HepG2 (cell line): ENCODE measurements around the gene PSMD1. TPM values are rescaled to one million over a fixed set of nuclear protein-coding genes. Genes with fewer than 3 reads are reported as not detected.

ENCODE experiments used
- HES4 ChIP-seq: sonication (generic); formaldehyde crosslinking; IDR thresholded peaks from 2 replicates; pipeline ENCODE4 v1.9.0; 2021; ENCODE audit warnings: mild to moderate bottlenecking, missing genetic modification reagents, borderline replicate concordance
- MAFK ChIP-seq, 2 experiments: IDR thresholded peaks in 1 of 2; conservative IDR thresholded peaks in 1 of 2; 2 replicates each; pipeline ENCODE4 v1.6.1; 2011; ENCODE audit warnings: improper control_type of control experiment in 2 of 2, low read length in 2 of 2
- RAD21 ChIP-seq: fragments of 450-650 bp; formaldehyde crosslinking; IDR thresholded peaks from 2 replicates; pipeline ENCODE4 v1.5.0; 2020; ENCODE audit warnings: mild to moderate bottlenecking
- SIN3A ChIP-seq: IDR thresholded peaks from 2 replicates; pipeline ENCODE4 v1.6.1; 2011; ENCODE audit warnings: low read depth, mild to moderate bottlenecking, control low read depth, low read length, borderline replicate concordance
- TSC22D2 ChIP-seq: sonication (generic); formaldehyde crosslinking; IDR thresholded peaks from 2 replicates; pipeline ENCODE4 v1.5.1; 2020; ENCODE audit warnings: missing genetic modification reagents, mild to moderate bottlenecking, borderline replicate concordance
- ZNF124 ChIP-seq: sonication (generic); formaldehyde crosslinking; IDR thresholded peaks from 2 replicates; pipeline ENCODE4 v1.4.0; 2020; ENCODE audit warnings: missing genetic modification reagents
- ZNF143 ChIP-seq: sonication (generic); formaldehyde crosslinking; IDR thresholded peaks from 2 replicates; pipeline ENCODE4 v1.4.0; 2020; ENCODE audit warnings: missing genetic modification reagents
- ZNF569 ChIP-seq: sonication (generic); formaldehyde crosslinking; IDR thresholded peaks from 2 replicates; pipeline ENCODE4 v1.5.0; 2020; ENCODE audit warnings: mild to moderate bottlenecking, missing genetic modification reagents, moderate library complexity, borderline replicate concordance
- ZNF598 ChIP-seq: sonication (generic); formaldehyde crosslinking; IDR thresholded peaks from 2 replicates; pipeline ENCODE4 v1.5.1; 2020; ENCODE audit warnings: mild to moderate bottlenecking, missing genetic modification reagents, borderline replicate concordance
- ZNF644 ChIP-seq: IDR thresholded peaks from 2 replicates; pipeline ENCODE4 v1.6.1; 2016; ENCODE audit warnings: low read depth
- ZNF75D ChIP-seq: sonication (generic); formaldehyde crosslinking; IDR thresholded peaks from 2 replicates; pipeline ENCODE4 v1.8.1; 2023; ENCODE audit warnings: missing genetic modification reagents, mild to moderate bottlenecking, borderline replicate concordance
- ZSCAN22 ChIP-seq: sonication (generic); formaldehyde crosslinking; IDR thresholded peaks from 2 replicates; pipeline ENCODE4 v1.4.0; 2020; ENCODE audit warnings: mild to moderate bottlenecking, missing genetic modification reagents
- polyA plus RNA-seq, 8 experiments: library from polyadenylated mRNA; depleted of rRNA in 3 of 8; stranded (reverse) in 7 of 8; unstranded in 1 of 8; fragments of >200 nt; fragmentation: Illumina TruSeq in 4 of 8; extraction: Trizol in 4 of 8; gene quantifications; 2 replicates each; pipeline versions ENCODE4 v1.2.1 to v1.2.3, GENCODE V29; 2011 to 2016; ENCODE audit warnings: low read depth in 4 of 8, missing spikeins in 1 of 8, mixed read lengths in 1 of 8; ENCODE audit not compliant: insufficient read depth in 1 of 8
- total RNA-seq, 5 experiments: library from RNA; depleted of rRNA; stranded (reverse); fragments of >200 nt; fragmentation: Illumina TruSeq; extraction: Trizol; gene quantifications; 2 replicates each; pipeline ENCODE4 v1.2.3, GENCODE V29; 2016; ENCODE audit warnings: low read depth in 1 of 5
- TF ChIP-seq, protein P1 (sequence below): IDR thresholded peaks from 2 replicates; pipeline ENCODE4 v1.6.1; 2016; ENCODE audit warnings: missing biosample characterization, missing genetic modification reagents, low read depth
- TF ChIP-seq, protein P2 (sequence below): IDR thresholded peaks from 2 replicates; pipeline ENCODE4 v1.6.1; 2016; ENCODE audit warnings: missing compliant biosample characterization, missing genetic modification reagents, borderline replicate concordance
- TF ChIP-seq, protein P3 (sequence below): sonication (generic); formaldehyde crosslinking; conservative IDR thresholded peaks from 2 replicates; pipeline ENCODE4 v1.4.0; 2020; ENCODE audit warnings: mild to moderate bottlenecking, missing genetic modification reagents, moderate library complexity
- TF ChIP-seq, protein P4 (sequence below): sonication (generic); formaldehyde crosslinking; IDR thresholded peaks from 2 replicates; pipeline ENCODE4 v1.4.0; 2020; ENCODE audit warnings: mild to moderate bottlenecking, missing genetic modification reagents, borderline replicate concordance
- TF ChIP-seq, protein P5 (sequence below): sonication (generic); formaldehyde crosslinking; IDR thresholded peaks from 2 replicates; pipeline ENCODE4 v1.4.0; 2020; ENCODE audit warnings: mild to moderate bottlenecking, missing genetic modification reagents
- TF ChIP-seq, protein P6 (sequence below): sonication (generic); formaldehyde crosslinking; IDR thresholded peaks from 2 replicates; pipeline ENCODE4 v1.8.1; 2023; ENCODE audit warnings: missing genetic modification reagents, inconsistent platforms, borderline replicate concordance

The PSMD1 gene
- total and polyA plus RNA-seq, 2 of the 13 experiments (the other 11 are each of a cell fraction or from before 2014, with no cell fraction given): 136 to 191 TPM

DNA sequence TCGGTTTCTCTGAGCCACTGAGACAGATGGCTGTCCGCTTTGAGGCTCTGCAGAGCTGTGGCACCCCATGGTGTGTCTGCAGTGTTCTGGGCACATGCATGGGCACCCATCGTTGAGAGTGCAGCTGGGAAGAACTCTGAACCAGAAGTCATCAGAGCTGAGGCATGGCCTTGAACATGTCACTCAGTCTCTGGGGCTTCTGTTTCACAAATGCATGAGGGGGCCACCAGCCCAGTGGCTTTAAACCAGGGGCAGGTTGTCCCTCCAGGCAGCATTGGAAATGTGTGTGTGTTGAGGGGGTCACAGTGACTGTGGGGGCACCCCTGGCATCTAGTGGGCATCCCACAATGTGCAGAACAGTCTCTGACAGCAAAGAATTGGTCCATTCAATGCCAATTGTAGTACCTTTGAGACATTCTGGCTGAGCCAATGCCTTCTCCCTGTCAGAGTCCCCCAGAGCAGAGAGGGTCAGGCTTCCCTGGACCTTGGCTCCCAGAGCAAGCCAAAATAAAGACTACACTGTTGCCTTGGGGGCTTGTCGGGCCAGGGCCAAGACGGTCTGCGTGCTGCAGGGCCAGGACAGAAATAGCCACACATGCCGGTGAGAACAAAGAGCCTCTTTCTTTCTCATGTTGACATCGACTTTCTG, 9.3 kb upstream of the PSMD1 start (continued):
- TF ChIP-seq, protein P1, sequence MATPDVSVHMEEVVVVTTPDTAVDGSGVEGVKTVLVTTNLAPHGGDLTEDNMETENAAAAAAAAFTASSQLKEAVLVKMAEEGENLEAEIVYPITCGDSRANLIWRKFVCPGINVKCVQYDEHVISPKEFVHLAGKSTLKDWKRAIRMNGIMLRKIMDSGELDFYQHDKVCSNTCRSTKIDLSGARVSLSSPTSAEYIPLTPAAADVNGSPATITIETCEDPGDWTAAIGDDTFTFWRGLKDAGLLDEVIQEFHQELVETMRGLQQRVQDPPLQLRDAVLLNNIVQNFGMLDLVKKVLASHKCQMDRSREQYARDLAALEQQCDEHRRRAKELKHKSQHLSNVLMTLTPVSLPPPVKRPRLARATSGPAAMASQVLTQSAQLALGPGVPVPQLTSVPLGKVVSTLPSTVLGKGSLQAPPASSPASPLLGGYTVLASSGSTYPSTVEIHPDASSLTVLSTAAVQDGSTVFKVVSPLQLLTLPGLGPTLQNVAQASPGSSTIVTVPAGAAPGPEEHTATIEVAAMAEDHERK: no peak
- TF ChIP-seq ZNF644 (CRISPR knock-in tag) (no peak), ZNF124 (CRISPR knock-in tag) (0 out of 2 replicates have a peak, but pooled peaks have one; percentile 35), ZNF143 (CRISPR knock-in tag) (peak; percentile 51; the same call in 1 of the 2 replicates), ZNF569 (CRISPR knock-in tag) (no peak), ZNF75D (no peak), ZSCAN22 (no peak), MAFK (conservative IDR thresholded peaks at IDR 0.05 in 1 of 2, IDR thresholded peaks at IDR 0.05 in 1 of 2; ENCODE audit: low read length in 2 of 2) (no peak), SIN3A (no peak), RAD21 (no peak), ZNF598 (peak; percentile 68; the same call in 1 of the 2 replicates), HES4 (no peak), TSC22D2 (CRISPR knock-in tag) (no peak)
- TF ChIP-seq, protein P2, sequence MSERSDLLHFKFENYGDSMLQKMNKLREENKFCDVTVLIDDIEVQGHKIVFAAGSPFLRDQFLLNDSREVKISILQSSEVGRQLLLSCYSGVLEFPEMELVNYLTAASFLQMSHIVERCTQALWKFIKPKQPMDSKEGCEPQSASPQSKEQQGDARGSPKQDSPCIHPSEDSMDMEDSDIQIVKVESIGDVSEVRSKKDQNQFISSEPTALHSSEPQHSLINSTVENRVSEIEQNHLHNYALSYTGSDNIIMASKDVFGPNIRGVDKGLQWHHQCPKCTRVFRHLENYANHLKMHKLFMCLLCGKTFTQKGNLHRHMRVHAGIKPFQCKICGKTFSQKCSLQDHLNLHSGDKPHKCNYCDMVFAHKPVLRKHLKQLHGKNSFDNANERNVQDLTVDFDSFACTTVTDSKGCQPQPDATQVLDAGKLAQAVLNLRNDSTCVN (CRISPR knock-in tag): no peak
- TF ChIP-seq, protein P3, sequence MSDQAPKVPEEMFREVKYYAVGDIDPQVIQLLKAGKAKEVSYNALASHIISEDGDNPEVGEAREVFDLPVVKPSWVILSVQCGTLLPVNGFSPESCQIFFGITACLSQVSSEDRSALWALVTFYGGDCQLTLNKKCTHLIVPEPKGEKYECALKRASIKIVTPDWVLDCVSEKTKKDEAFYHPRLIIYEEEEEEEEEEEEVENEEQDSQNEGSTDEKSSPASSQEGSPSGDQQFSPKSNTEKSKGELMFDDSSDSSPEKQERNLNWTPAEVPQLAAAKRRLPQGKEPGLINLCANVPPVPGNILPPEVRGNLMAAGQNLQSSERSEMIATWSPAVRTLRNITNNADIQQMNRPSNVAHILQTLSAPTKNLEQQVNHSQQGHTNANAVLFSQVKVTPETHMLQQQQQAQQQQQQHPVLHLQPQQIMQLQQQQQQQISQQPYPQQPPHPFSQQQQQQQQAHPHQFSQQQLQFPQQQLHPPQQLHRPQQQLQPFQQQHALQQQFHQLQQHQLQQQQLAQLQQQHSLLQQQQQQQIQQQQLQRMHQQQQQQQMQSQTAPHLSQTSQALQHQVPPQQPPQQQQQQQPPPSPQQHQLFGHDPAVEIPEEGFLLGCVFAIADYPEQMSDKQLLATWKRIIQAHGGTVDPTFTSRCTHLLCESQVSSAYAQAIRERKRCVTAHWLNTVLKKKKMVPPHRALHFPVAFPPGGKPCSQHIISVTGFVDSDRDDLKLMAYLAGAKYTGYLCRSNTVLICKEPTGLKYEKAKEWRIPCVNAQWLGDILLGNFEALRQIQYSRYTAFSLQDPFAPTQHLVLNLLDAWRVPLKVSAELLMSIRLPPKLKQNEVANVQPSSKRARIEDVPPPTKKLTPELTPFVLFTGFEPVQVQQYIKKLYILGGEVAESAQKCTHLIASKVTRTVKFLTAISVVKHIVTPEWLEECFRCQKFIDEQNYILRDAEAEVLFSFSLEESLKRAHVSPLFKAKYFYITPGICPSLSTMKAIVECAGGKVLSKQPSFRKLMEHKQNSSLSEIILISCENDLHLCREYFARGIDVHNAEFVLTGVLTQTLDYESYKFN (CRISPR knock-in tag): peak; percentile 67
- TF ChIP-seq, protein P4, sequence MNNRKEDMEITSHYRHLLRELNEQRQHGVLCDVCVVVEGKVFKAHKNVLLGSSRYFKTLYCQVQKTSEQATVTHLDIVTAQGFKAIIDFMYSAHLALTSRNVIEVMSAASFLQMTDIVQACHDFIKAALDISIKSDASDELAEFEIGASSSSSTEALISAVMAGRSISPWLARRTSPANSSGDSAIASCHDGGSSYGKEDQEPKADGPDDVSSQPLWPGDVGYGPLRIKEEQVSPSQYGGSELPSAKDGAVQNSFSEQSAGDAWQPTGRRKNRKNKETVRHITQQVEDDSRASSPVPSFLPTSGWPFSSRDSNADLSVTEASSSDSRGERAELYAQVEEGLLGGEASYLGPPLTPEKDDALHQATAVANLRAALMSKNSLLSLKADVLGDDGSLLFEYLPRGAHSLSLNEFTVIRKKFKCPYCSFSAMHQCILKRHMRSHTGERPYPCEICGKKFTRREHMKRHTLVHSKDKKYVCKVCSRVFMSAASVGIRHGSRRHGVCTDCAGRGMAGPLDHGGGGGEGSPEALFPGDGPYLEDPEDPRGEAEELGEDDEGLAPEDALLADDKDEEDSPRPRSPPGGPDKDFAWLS (CRISPR knock-in tag): 0 out of 2 replicates have a peak, but pooled peaks have one; percentile 39
- TF ChIP-seq, protein P5, sequence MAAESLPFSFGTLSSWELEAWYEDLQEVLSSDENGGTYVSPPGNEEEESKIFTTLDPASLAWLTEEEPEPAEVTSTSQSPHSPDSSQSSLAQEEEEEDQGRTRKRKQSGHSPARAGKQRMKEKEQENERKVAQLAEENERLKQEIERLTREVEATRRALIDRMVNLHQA (CRISPR knock-in tag): no peak
- TF ChIP-seq, protein P6, sequence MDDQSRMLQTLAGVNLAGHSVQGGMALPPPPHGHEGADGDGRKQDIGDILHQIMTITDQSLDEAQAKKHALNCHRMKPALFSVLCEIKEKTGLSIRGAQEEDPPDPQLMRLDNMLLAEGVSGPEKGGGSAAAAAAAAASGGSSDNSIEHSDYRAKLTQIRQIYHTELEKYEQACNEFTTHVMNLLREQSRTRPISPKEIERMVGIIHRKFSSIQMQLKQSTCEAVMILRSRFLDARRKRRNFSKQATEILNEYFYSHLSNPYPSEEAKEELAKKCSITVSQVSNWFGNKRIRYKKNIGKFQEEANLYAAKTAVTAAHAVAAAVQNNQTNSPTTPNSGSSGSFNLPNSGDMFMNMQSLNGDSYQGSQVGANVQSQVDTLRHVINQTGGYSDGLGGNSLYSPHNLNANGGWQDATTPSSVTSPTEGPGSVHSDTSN: no peak
